WTC11 (cell line): ENCODE data around the gene LYRM9. TPM values are rescaled to one million over a fixed set of nuclear protein-coding genes. Genes with fewer than 3 reads are reported as not detected.

Experiments
- ATAC-seq: fragments of 200-7000 bp; cut with Tn5 transposase; 2 replicates; pipeline ENCODE4 v1.10.0; 2021; ENCODE audit warnings: mild to moderate bottlenecking, moderate library complexity
- CTCF ChIA-PET: fragments of 300-600 bp; sonication (Branson Sonifier 250); formaldehyde crosslinking; loops from one replicate; lab custom pipeline; 2021; ENCODE audit warnings: antibody characterized with exemption; lab: Charles Lee
- POLR2A ChIA-PET: fragments of 350-600 bp; sonication (Branson Sonifier 250); formaldehyde crosslinking; loops from one replicate; lab custom pipeline; 2021; ENCODE audit warnings: antibody characterized with exemption; lab: Charles Lee
- DNase-seq: peaks from one replicate; pipeline ENCODE4 v3.0.0; 2021; ENCODE audit warnings: low spot score
- H3K27ac Mint-ChIP-seq: 2 replicates; pipeline ENCODE4 v1.8.0; 2021; ENCODE audit warnings: mixed read lengths
- H3K27me3 Mint-ChIP-seq: 2 replicates; pipeline ENCODE4 v1.8.0; 2021; ENCODE audit warnings: low read depth, mild to moderate bottlenecking, moderate library complexity, mixed read lengths
- H3K36me3 Mint-ChIP-seq: 2 replicates; pipeline ENCODE4 v1.8.0; 2021; ENCODE audit warnings: mixed read lengths
- H3K4me1 Mint-ChIP-seq: 2 replicates; pipeline ENCODE4 v1.8.0; 2022; ENCODE audit warnings: mixed read lengths
- H3K4me3 Mint-ChIP-seq: 2 replicates; pipeline ENCODE4 v1.8.0; 2021; ENCODE audit warnings: mild to moderate bottlenecking, moderate library complexity, mixed read lengths
- H3K9me3 Mint-ChIP-seq: 2 replicates; pipeline ENCODE4 v1.8.0; 2021; ENCODE audit warnings: mixed read lengths
- FOXJ3 ChIP-seq: sonication (generic); formaldehyde crosslinking; IDR thresholded peaks from 2 replicates; pipeline ENCODE4 v1.9.0; 2021; ENCODE audit warnings: missing genetic modification reagents, mild to moderate bottlenecking, borderline replicate concordance
- GTF2I ChIP-seq: fragments of 250-450 bp; sonication (Bioruptor Pico); conservative IDR thresholded peaks from 2 replicates; pipeline ENCODE4 v1.4.0; 2021; ENCODE audit warnings: mild to moderate bottlenecking
- HMGA2 ChIP-seq: fragments of 250-450 bp; sonication (Bioruptor Pico); IDR thresholded peaks from 2 replicates; pipeline ENCODE4 v1.4.0; 2021; ENCODE audit warnings: mild to moderate bottlenecking, moderate library complexity
- SMAD3 ChIP-seq: sonication (generic); formaldehyde crosslinking; IDR thresholded peaks from 2 replicates; pipeline ENCODE4 v1.8.0; 2022; ENCODE audit warnings: missing genetic modification reagents, mild to moderate bottlenecking, borderline replicate concordance
- SOX15 ChIP-seq: fragments of 250-450 bp; sonication (Bioruptor Pico); IDR thresholded peaks from 2 replicates; pipeline ENCODE4 v1.9.0; 2021; ENCODE audit warnings: mild to moderate bottlenecking
- ZNF232 ChIP-seq: sonication (generic); formaldehyde crosslinking; IDR thresholded peaks from 2 replicates; pipeline ENCODE4 v1.8.0; 2022; ENCODE audit warnings: mild to moderate bottlenecking, missing genetic modification reagents
- ZNF317 ChIP-seq: sonication (generic); formaldehyde crosslinking; IDR thresholded peaks from 2 replicates; pipeline ENCODE4 v1.8.1; 2023; ENCODE audit warnings: low read depth, mild to moderate bottlenecking, moderate library complexity, missing genetic modification reagents, borderline replicate concordance
- ZNF423 ChIP-seq: fragments of 250-450 bp; sonication (Bioruptor Pico); IDR thresholded peaks from 2 replicates; pipeline ENCODE4 v2.1.2; 2022; ENCODE audit warnings: mild to moderate bottlenecking, moderate library complexity
- total RNA-seq: library from RNA; stranded (reverse); gene quantifications from 3 replicates; pipeline ENCODE4 v1.2.3, GENCODE V29; 2021
- TF ChIP-seq, protein P1 (sequence below): sonication (generic); formaldehyde crosslinking; IDR thresholded peaks from 2 replicates; pipeline ENCODE4 v1.8.0; 2022; ENCODE audit warnings: mild to moderate bottlenecking, missing genetic modification reagents
- TF ChIP-seq, protein P2 (sequence below): fragments of 200-600 bp; IDR thresholded peaks from 2 replicates; pipeline ENCODE4 v1.8.0; 2022; ENCODE audit warnings: antibody characterized with exemption
- TF ChIP-seq, protein P3 (sequence below): sonication (generic); formaldehyde crosslinking; IDR thresholded peaks from 2 replicates; pipeline ENCODE4 v1.8.1; 2023; ENCODE audit warnings: mild to moderate bottlenecking, missing genetic modification reagents
- TF ChIP-seq, protein P4 (sequence below): sonication (generic); formaldehyde crosslinking; IDR thresholded peaks from 2 replicates; pipeline ENCODE4 v1.8.1; 2023; ENCODE audit warnings: mild to moderate bottlenecking, missing genetic modification reagents, moderate library complexity
- TF ChIP-seq, protein P5 (sequence below): sonication (generic); formaldehyde crosslinking; IDR thresholded peaks from 2 replicates; pipeline ENCODE4 v1.8.0; 2022; ENCODE audit warnings: missing genetic modification reagents
- TF ChIP-seq, protein P6 (sequence below): sonication (generic); formaldehyde crosslinking; IDR thresholded peaks from 2 replicates; pipeline ENCODE4 v1.8.1; 2023; ENCODE audit warnings: mild to moderate bottlenecking, moderate library complexity, missing genetic modification reagents
- TF ChIP-seq, protein P7 (sequence below): fragments of 250-450 bp; sonication (Bioruptor Pico); conservative IDR thresholded peaks from 2 replicates; pipeline ENCODE4 v1.9.0; 2021; ENCODE audit warnings: mild to moderate bottlenecking
- TF ChIP-seq, protein P8 (sequence below): sonication (generic); formaldehyde crosslinking; IDR thresholded peaks from 2 replicates; pipeline ENCODE4 v1.8.0; 2022; ENCODE audit warnings: mild to moderate bottlenecking, missing genetic modification reagents
- TF ChIP-seq, protein P9 (sequence below): sonication (generic); formaldehyde crosslinking; IDR thresholded peaks from 2 replicates; pipeline ENCODE4 v1.8.0; 2022; ENCODE audit warnings: mild to moderate bottlenecking, missing genetic modification reagents

Gene LYRM9
- total RNA-seq, 1 experiment from 2014 or later, result 3.6 TPM

DNA sequence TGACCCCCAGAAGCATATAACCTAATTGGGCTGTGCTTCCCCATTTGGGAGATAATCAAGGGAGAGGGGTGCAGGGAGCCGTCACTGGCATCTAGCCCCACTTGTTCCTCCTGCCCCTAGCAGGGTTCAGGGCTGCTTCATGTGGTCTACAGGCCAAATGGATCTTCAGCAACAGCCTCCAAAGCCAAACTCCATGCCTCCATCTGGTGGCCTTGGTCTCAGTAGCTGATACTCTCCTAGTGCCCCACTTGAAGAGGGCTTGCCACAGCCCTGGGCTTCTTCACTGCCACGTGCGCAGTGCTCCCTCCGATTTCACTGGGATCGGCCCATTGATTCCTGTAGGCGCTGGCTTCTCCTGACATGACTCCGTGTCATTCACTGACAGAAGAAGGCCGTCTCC is 24.6 kb downstream of the LYRM9 start:
- CTCF ChIA-PET, result interaction anchor here (1.3 to 1.4 kb wide), 3 partner anchors 25 to 63 kb away, joined by 3 to 7 read pairs (median 4); partner anchors contain the start of gene LYRM9

More for the DNA sequence above, 24.6 kb downstream of the LYRM9 start:
- DNase-seq (no peak), ATAC-seq (no peak)
- H3K4me1 Mint-ChIP-seq, result no peaks in the 10 kb centered on the region
- TF ChIP-seq, protein P1, sequence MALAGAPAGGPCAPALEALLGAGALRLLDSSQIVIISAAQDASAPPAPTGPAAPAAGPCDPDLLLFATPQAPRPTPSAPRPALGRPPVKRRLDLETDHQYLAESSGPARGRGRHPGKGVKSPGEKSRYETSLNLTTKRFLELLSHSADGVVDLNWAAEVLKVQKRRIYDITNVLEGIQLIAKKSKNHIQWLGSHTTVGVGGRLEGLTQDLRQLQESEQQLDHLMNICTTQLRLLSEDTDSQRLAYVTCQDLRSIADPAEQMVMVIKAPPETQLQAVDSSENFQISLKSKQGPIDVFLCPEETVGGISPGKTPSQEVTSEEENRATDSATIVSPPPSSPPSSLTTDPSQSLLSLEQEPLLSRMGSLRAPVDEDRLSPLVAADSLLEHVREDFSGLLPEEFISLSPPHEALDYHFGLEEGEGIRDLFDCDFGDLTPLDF (CRISPR knock-in tag), result no peak
- TF ChIP-seq, protein P2, sequence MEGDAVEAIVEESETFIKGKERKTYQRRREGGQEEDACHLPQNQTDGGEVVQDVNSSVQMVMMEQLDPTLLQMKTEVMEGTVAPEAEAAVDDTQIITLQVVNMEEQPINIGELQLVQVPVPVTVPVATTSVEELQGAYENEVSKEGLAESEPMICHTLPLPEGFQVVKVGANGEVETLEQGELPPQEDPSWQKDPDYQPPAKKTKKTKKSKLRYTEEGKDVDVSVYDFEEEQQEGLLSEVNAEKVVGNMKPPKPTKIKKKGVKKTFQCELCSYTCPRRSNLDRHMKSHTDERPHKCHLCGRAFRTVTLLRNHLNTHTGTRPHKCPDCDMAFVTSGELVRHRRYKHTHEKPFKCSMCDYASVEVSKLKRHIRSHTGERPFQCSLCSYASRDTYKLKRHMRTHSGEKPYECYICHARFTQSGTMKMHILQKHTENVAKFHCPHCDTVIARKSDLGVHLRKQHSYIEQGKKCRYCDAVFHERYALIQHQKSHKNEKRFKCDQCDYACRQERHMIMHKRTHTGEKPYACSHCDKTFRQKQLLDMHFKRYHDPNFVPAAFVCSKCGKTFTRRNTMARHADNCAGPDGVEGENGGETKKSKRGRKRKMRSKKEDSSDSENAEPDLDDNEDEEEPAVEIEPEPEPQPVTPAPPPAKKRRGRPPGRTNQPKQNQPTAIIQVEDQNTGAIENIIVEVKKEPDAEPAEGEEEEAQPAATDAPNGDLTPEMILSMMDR, result no peak
- TF ChIP-seq, protein P3, sequence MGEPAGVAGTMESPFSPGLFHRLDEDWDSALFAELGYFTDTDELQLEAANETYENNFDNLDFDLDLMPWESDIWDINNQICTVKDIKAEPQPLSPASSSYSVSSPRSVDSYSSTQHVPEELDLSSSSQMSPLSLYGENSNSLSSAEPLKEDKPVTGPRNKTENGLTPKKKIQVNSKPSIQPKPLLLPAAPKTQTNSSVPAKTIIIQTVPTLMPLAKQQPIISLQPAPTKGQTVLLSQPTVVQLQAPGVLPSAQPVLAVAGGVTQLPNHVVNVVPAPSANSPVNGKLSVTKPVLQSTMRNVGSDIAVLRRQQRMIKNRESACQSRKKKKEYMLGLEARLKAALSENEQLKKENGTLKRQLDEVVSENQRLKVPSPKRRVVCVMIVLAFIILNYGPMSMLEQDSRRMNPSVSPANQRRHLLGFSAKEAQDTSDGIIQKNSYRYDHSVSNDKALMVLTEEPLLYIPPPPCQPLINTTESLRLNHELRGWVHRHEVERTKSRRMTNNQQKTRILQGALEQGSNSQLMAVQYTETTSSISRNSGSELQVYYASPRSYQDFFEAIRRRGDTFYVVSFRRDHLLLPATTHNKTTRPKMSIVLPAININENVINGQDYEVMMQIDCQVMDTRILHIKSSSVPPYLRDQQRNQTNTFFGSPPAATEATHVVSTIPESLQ (CRISPR knock-in tag), result no peak
- TF ChIP-seq GTF2I (CRISPR knock-in tag) (no peak), ZNF317 (no peak), SMAD3 (CRISPR knock-in tag) (no peak), ZNF423 (CRISPR knock-in tag) (no peak), SOX15 (CRISPR knock-in tag) (no peak), HMGA2 (CRISPR knock-in tag) (no peak), FOXJ3 (no peak), ZNF232 (CRISPR knock-in tag) (no peak)
- TF ChIP-seq, protein P4, sequence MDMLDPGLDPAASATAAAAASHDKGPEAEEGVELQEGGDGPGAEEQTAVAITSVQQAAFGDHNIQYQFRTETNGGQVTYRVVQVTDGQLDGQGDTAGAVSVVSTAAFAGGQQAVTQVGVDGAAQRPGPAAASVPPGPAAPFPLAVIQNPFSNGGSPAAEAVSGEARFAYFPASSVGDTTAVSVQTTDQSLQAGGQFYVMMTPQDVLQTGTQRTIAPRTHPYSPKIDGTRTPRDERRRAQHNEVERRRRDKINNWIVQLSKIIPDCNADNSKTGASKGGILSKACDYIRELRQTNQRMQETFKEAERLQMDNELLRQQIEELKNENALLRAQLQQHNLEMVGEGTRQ (CRISPR knock-in tag), result no peak
- TF ChIP-seq, protein P5, sequence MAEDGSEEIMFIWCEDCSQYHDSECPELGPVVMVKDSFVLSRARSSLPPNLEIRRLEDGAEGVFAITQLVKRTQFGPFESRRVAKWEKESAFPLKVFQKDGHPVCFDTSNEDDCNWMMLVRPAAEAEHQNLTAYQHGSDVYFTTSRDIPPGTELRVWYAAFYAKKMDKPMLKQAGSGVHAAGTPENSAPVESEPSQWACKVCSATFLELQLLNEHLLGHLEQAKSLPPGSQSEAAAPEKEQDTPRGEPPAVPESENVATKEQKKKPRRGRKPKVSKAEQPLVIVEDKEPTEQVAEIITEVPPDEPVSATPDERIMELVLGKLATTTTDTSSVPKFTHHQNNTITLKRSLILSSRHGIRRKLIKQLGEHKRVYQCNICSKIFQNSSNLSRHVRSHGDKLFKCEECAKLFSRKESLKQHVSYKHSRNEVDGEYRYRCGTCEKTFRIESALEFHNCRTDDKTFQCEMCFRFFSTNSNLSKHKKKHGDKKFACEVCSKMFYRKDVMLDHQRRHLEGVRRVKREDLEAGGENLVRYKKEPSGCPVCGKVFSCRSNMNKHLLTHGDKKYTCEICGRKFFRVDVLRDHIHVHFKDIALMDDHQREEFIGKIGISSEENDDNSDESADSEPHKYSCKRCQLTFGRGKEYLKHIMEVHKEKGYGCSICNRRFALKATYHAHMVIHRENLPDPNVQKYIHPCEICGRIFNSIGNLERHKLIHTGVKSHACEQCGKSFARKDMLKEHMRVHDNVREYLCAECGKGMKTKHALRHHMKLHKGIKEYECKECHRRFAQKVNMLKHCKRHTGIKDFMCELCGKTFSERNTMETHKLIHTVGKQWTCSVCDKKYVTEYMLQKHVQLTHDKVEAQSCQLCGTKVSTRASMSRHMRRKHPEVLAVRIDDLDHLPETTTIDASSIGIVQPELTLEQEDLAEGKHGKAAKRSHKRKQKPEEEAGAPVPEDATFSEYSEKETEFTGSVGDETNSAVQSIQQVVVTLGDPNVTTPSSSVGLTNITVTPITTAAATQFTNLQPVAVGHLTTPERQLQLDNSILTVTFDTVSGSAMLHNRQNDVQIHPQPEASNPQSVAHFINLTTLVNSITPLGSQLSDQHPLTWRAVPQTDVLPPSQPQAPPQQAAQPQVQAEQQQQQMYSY, result no peak
- TF ChIP-seq, protein P6, sequence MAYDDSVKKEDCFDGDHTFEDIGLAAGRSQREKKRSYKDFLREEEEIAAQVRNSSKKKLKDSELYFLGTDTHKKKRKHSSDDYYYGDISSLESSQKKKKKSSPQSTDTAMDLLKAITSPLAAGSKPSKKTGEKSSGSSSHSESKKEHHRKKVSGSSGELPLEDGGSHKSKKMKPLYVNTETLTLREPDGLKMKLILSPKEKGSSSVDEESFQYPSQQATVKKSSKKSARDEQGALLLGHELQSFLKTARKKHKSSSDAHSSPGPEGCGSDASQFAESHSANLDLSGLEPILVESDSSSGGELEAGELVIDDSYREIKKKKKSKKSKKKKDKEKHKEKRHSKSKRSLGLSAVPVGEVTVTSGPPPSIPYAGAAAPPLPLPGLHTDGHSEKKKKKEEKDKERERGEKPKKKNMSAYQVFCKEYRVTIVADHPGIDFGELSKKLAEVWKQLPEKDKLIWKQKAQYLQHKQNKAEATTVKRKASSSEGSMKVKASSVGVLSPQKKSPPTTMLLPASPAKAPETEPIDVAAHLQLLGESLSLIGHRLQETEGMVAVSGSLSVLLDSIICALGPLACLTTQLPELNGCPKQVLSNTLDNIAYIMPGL (CRISPR knock-in tag), result no peak
- TF ChIP-seq, protein P7, sequence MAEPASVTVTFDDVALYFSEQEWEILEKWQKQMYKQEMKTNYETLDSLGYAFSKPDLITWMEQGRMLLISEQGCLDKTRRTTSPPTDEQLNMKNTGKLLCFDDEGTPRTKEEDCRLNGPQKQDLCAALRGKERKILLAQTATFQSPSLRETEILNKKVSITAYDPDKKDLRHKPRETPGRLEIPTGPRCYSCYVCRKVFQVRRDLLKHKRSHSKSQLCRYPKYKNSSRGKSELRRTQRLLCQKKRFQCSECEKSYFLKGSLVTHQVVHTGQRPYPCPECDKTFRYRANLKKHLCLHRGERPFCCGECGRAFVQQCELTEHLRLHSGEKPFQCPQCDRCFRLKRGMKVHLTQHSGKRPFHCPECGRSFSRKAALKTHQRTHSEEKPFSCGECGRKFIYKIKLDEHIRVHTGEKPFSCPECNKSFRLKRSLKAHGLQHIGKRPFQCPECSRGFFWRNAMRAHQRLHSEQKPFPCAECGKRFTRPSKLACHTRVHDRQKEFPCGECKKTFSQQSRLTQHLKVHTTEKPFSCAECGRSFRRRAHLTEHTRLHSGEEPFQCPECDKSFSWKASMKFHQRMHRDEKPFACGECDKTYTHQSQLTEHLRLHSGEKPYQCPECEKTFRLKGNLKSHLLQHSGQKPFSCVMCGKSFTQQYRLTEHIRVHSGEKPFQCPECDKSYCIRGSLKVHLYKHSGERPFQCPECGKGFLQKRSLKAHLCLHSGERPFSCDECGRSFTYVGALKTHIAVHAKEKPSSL (CRISPR knock-in tag), result no peak
- TF ChIP-seq, protein P8, sequence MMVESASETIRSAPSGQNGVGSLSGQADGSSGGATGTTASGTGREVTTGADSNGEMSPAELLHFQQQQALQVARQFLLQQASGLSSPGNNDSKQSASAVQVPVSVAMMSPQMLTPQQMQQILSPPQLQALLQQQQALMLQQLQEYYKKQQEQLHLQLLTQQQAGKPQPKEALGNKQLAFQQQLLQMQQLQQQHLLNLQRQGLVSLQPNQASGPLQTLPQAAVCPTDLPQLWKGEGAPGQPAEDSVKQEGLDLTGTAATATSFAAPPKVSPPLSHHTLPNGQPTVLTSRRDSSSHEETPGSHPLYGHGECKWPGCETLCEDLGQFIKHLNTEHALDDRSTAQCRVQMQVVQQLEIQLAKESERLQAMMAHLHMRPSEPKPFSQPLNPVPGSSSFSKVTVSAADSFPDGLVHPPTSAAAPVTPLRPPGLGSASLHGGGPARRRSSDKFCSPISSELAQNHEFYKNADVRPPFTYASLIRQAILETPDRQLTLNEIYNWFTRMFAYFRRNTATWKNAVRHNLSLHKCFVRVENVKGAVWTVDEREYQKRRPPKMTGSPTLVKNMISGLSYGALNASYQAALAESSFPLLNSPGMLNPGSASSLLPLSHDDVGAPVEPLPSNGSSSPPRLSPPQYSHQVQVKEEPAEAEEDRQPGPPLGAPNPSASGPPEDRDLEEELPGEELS (CRISPR knock-in tag), result no peak
- TF ChIP-seq, protein P9, sequence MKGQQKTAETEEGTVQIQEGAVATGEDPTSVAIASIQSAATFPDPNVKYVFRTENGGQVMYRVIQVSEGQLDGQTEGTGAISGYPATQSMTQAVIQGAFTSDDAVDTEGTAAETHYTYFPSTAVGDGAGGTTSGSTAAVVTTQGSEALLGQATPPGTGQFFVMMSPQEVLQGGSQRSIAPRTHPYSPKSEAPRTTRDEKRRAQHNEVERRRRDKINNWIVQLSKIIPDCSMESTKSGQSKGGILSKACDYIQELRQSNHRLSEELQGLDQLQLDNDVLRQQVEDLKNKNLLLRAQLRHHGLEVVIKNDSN (CRISPR knock-in tag), result no peak
- no peak overlapping the region for H3K4me3 Mint-ChIP-seq
- no peaks in the 10 kb centered on the region for H3K36me3 Mint-ChIP-seq
- peaks cover 8% of the 10 kb centered on the region for H3K9me3 Mint-ChIP-seq
- H3K27me3 Mint-ChIP-seq, result 0 out of 2 replicates have a peak, but pooled peaks cover 2% of the 10 kb centered on the region
- POLR2A ChIA-PET, result no interaction called here
- H3K27ac Mint-ChIP-seq, result no peak overlapping the region
